Islet precursor cell (in vitro differentiated cells): ENCODE results near the gene NT5C3A.
"Not testable (repeated sequence)": the region's sequence is repeated elsewhere in the genome, so short reads cannot be mapped to it uniquely, and the experiment has no call there.

Source experiments
- DNase-seq: peaks from one replicate; pipeline ENCODE4 v3.0.0-alpha.2; 2018

NT5C3A gene

GRCh38 chr7:33039903-33040292 is 22.7 kb downstream of the NT5C3A start:
- no peak for DNase-seq

GRCh38 chr7:33039257-33039902 is 23.2 kb downstream of the NT5C3A start:
- no peak for DNase-seq

- DNase-seq, result no peak
Observed at GRCh38 chr7:33038639-33039038, 23.9 kb downstream of the NT5C3A start.

- DNase-seq, result no peak
Observed at GRCh38 chr7:33035776-33036175, 26.8 kb downstream of the NT5C3A start.

GRCh38 chr7:33024189-33024757 is 38.3 kb downstream of the NT5C3A start:
- DNase-seq, result no peak

GRCh38 chr7:33012364-33012763 is 50.2 kb downstream of the NT5C3A start:
- no peak for DNase-seq

- no peak for DNase-seq
Observed at GRCh38 chr7:33009734-33010133, 52.8 kb downstream of the NT5C3A start.

- not testable (repeated sequence) for DNase-seq
Observed at GRCh38 chr7:33005690-33006089, 56.9 kb downstream of the NT5C3A start.

GRCh38 chr7:33005193-33005592 is 57.4 kb downstream of the NT5C3A start:
- not testable (repeated sequence) for DNase-seq

GRCh38 chr7:33004104-33004616 is 58.4 kb downstream of the NT5C3A start:
- not testable (repeated sequence) for DNase-seq

GRCh38 chr7:33003111-33003510 is 59.5 kb downstream of the NT5C3A start:
- DNase-seq, result not testable (repeated sequence)

- DNase-seq, result not testable (repeated sequence)
Observed at GRCh38 chr7:32999380-32999779, 63.2 kb downstream of the NT5C3A start.

GRCh38 chr7:32998361-32999171 is 64.0 kb downstream of the NT5C3A start:
- peak; percentile 87 for DNase-seq

GRCh38 chr7:32997956-32998355 is 64.6 kb downstream of the NT5C3A start:
- not testable (repeated sequence) for DNase-seq

- peak; percentile 76 for DNase-seq
Observed at GRCh38 chr7:32992750-32993149, 69.8 kb downstream of the NT5C3A start.

- not testable (repeated sequence) for DNase-seq
Observed at GRCh38 chr7:32991975-32992700, 70.4 kb downstream of the NT5C3A start.

GRCh38 chr7:32991068-32991585 is 71.4 kb downstream of the NT5C3A start:
- DNase-seq, result not testable (repeated sequence)

- DNase-seq, result not testable (repeated sequence)
Observed at GRCh38 chr7:32988148-32988547, 74.4 kb downstream of the NT5C3A start.

- DNase-seq, result not testable (repeated sequence)
Observed at GRCh38 chr7:32979902-32980301, 82.7 kb downstream of the NT5C3A start.

- DNase-seq, result peak; percentile 66
Observed at GRCh38 chr7:32979246-32979645, 83.3 kb downstream of the NT5C3A start.

GRCh38 chr7:32977159-32977558 is 85.4 kb downstream of the NT5C3A start:
- not testable (repeated sequence) for DNase-seq

- not testable (repeated sequence) for DNase-seq
Observed at GRCh38 chr7:32971967-32972366, 90.6 kb downstream of the NT5C3A start.

- DNase-seq, result not testable (repeated sequence)
Observed at GRCh38 chr7:32967268-32967582, 95.4 kb downstream of the NT5C3A start.
